HEK293 (cell line): ENCODE results near the gene CDSN.
A peak's percentile ranks its signal among the peaks of the same experiment; 100 is the strongest.

ENCODE experiments used
- CTCF ChIA-PET: fragments of 350-600 bp; formaldehyde crosslinking; extraction: SDS; loops from one replicate; lab custom pipeline; 2021; ENCODE audit warnings: antibody characterized with exemption; lab: Yijun Ruan, JAX
- POLR2A ChIA-PET: fragments of 300-600 bp; formaldehyde crosslinking; extraction: SDS; loops from one replicate; lab custom pipeline; 2020; ENCODE audit warnings: antibody characterized with exemption, inconsistent platforms; lab: Yijun Ruan, JAX
- H3K27ac ChIP-seq: fragments of 200-500 bp; sonication (Bioruptor generic); 2 replicates; pipeline ENCODE4 v1.5.1; 2014; ENCODE audit warnings: low read depth, low read length, control low read depth, inconsistent platforms; ENCODE audit errors: extremely low read depth
- H3K36me3 ChIP-seq, 2 experiments: fragments of 200-500 bp in 1 of 2; sonication (Bioruptor generic) in 1 of 2; 1 replicate in 1 of 2; 2 replicates in 1 of 2; pipeline ENCODE4 v1.5.1; 2014 to 2017; ENCODE audit warnings: inconsistent platforms in 2 of 2, low read length in 2 of 2; ENCODE audit not compliant: control insufficient read depth in 2 of 2, insufficient read depth in 1 of 2
- H3K4me1 ChIP-seq: fragments of 200-500 bp; sonication (Bioruptor generic); 2 replicates; pipeline ENCODE4 v1.5.1; 2014; ENCODE audit warnings: mild to moderate bottlenecking, low read length, inconsistent platforms; ENCODE audit not compliant: control insufficient read depth, insufficient read depth
- H3K4me3 ChIP-seq: 2 replicates; pipeline ENCODE4 v1.5.1; 2011; ENCODE audit warnings: low read depth, mild to moderate bottlenecking, control low read depth, low read length, moderate library complexity
- H3K9me3 ChIP-seq: fragments of 200-500 bp; sonication (Bioruptor generic); 2 replicates; pipeline ENCODE4 v1.5.1; 2014; ENCODE audit warnings: low read depth, low read length, inconsistent platforms; ENCODE audit not compliant: control insufficient read depth, insufficient read depth
- AEBP2 ChIP-seq: fragments of 450-650 bp; formaldehyde crosslinking; IDR thresholded peaks from 2 replicates; pipeline ENCODE4 v1.5.1; 2016; ENCODE audit warnings: missing biosample characterization, missing genetic modification characterization, borderline replicate concordance
- ELK4 ChIP-seq: IDR thresholded peaks from 2 replicates; pipeline ENCODE4 v1.6.1; 2011; ENCODE audit warnings: mild to moderate bottlenecking, low read depth, low read length, borderline replicate concordance
- GLIS1 ChIP-seq: fragments of 450-650 bp; formaldehyde crosslinking; IDR thresholded peaks from 2 replicates; pipeline ENCODE4 v1.5.1; 2016; ENCODE audit warnings: missing biosample characterization, missing genetic modification characterization
- KLF10 ChIP-seq: fragments of 450-650 bp; IDR thresholded peaks from 2 replicates; pipeline ENCODE4 v1.5.1; 2018; ENCODE audit warnings: missing biosample characterization, mild to moderate bottlenecking, missing genetic modification characterization
- OSR2 ChIP-seq: fragments of 450-650 bp; formaldehyde crosslinking; IDR thresholded peaks from 2 replicates; pipeline ENCODE4 v1.5.1; 2016; ENCODE audit warnings: missing biosample characterization, missing genetic modification characterization
- SP2 ChIP-seq: fragments of 450-650 bp; formaldehyde crosslinking; IDR thresholded peaks from 2 replicates; pipeline ENCODE4 v1.5.1; 2016; ENCODE audit warnings: missing biosample characterization, missing genetic modification characterization
- YY1 ChIP-seq: fragments of 450-650 bp; formaldehyde crosslinking; IDR thresholded peaks from 2 replicates; pipeline ENCODE4 v1.5.1; 2018; ENCODE audit warnings: missing biosample characterization, missing genetic modification characterization
- YY2 ChIP-seq: fragments of 450-650 bp; formaldehyde crosslinking; IDR thresholded peaks from 2 replicates; pipeline ENCODE4 v1.5.1; 2016; ENCODE audit warnings: missing biosample characterization, missing genetic modification characterization
- ZBTB1 ChIP-seq: fragments of 450-650 bp; formaldehyde crosslinking; IDR thresholded peaks from 2 replicates; pipeline ENCODE4 v1.5.1; 2016; ENCODE audit warnings: missing biosample characterization, missing genetic modification characterization
- ZBTB21 ChIP-seq: fragments of 450-650 bp; formaldehyde crosslinking; IDR thresholded peaks from 2 replicates; pipeline ENCODE4 v1.5.1; 2017; ENCODE audit warnings: missing biosample characterization, missing genetic modification characterization
- ZBTB6 ChIP-seq: fragments of 450-650 bp; formaldehyde crosslinking; IDR thresholded peaks from 2 replicates; pipeline ENCODE4 v1.5.1; 2017; ENCODE audit warnings: missing biosample characterization, missing genetic modification characterization
- ZNF174 ChIP-seq: fragments of 450-650 bp; formaldehyde crosslinking; IDR thresholded peaks from 2 replicates; pipeline ENCODE4 v1.5.0; 2017; ENCODE audit warnings: missing biosample characterization, mild to moderate bottlenecking, missing genetic modification characterization
- ZNF24 ChIP-seq: fragments of 450-650 bp; formaldehyde crosslinking; IDR thresholded peaks from 2 replicates; pipeline ENCODE4 v1.5.1; 2016; ENCODE audit warnings: missing biosample characterization, missing genetic modification characterization
- ZNF292 ChIP-seq: fragments of 450-650 bp; formaldehyde crosslinking; IDR thresholded peaks from 2 replicates; pipeline ENCODE4 v1.5.1; 2016; ENCODE audit warnings: low read depth, missing biosample characterization, missing genetic modification characterization, borderline replicate concordance
- ZNF311 ChIP-seq: fragments of 450-650 bp; formaldehyde crosslinking; IDR thresholded peaks from 2 replicates; pipeline ENCODE4 v1.5.1; 2017; ENCODE audit warnings: missing biosample characterization, missing genetic modification characterization, borderline replicate concordance
- ZNF398 ChIP-seq: fragments of 450-650 bp; formaldehyde crosslinking; IDR thresholded peaks from 2 replicates; pipeline ENCODE4 v1.5.1; 2017; ENCODE audit warnings: missing biosample characterization, missing genetic modification characterization
- ZNF426 ChIP-seq: fragments of 450-650 bp; formaldehyde crosslinking; IDR thresholded peaks from 2 replicates; pipeline ENCODE4 v1.5.1; 2017; ENCODE audit warnings: missing biosample characterization, missing genetic modification characterization, mild to moderate bottlenecking, inconsistent platforms, moderate library complexity
- ZNF544 ChIP-seq: fragments of 450-650 bp; formaldehyde crosslinking; IDR thresholded peaks from 2 replicates; pipeline ENCODE4 v1.5.0; 2017; ENCODE audit warnings: missing biosample characterization, missing genetic modification characterization
- ZNF549 ChIP-seq: fragments of 450-650 bp; IDR thresholded peaks from 2 replicates; pipeline ENCODE4 v1.5.1; 2018; ENCODE audit warnings: missing biosample characterization, missing genetic modification characterization, mild to moderate bottlenecking, inconsistent platforms, moderate library complexity
- ZNF555 ChIP-seq: fragments of 450-650 bp; formaldehyde crosslinking; conservative IDR thresholded peaks from 2 replicates; pipeline ENCODE4 v1.5.1; 2017; ENCODE audit warnings: missing biosample characterization, mild to moderate bottlenecking, missing genetic modification characterization, inconsistent platforms
- ZNF561 ChIP-seq: fragments of 450-650 bp; IDR thresholded peaks from 2 replicates; pipeline ENCODE4 v1.5.1; 2018; ENCODE audit warnings: missing biosample characterization, missing genetic modification characterization, borderline replicate concordance
- ZNF670 ChIP-seq: fragments of 450-650 bp; formaldehyde crosslinking; IDR thresholded peaks from 2 replicates; pipeline ENCODE4 v1.5.1; 2016; ENCODE audit warnings: missing biosample characterization, missing genetic modification characterization, low read depth
- ZNF704 ChIP-seq: fragments of 450-650 bp; formaldehyde crosslinking; IDR thresholded peaks from 2 replicates; pipeline ENCODE4 v1.5.1; 2016; ENCODE audit warnings: missing biosample characterization, missing genetic modification characterization
- ZNF777 ChIP-seq: fragments of 450-650 bp; formaldehyde crosslinking; IDR thresholded peaks from 2 replicates; pipeline ENCODE4 v1.5.1; 2017; ENCODE audit warnings: missing biosample characterization, missing genetic modification characterization, borderline replicate concordance
- ZSCAN5A ChIP-seq: fragments of 450-650 bp; formaldehyde crosslinking; IDR thresholded peaks from 2 replicates; pipeline ENCODE4 v1.5.1; 2016; ENCODE audit warnings: missing biosample characterization, missing genetic modification characterization

CDSN gene

GRCh38 chr6:31116661-31117385 is 3.4 kb downstream of the CDSN start:
- Histone ChIP-seq H3K36me3 (no peaks in the 10 kb centered on the region), H3K4me3 (no peak overlapping the region), H3K9me3 (no peaks in the 10 kb centered on the region), H3K27ac (no peak overlapping the region), H3K4me1 (peaks cover 7% of the 10 kb centered on the region)
- POLR2A ChIA-PET = interaction anchor here (1.0 kb wide), 1 partner anchor 14 kb away, joined by 3 read pairs; no protein-coding TSS in a partner anchor
- CTCF ChIA-PET = interaction anchor here (0.5 to 8.3 kb wide), 13 partner anchors 10 to 989 kb away, joined by 3 to 60 read pairs (median 3); no protein-coding TSS in a partner anchor
- TF ChIP-seq ZNF398 (tag by site-specific recombination) (no peak), SP2 (no peak), ZSCAN5A (tag by site-specific recombination) (no peak), OSR2 (tag by site-specific recombination) (peak; percentile 66), ZNF544 (tag by site-specific recombination) (no peak), ZNF777 (tag by site-specific recombination) (no peak), ZNF292 (tag by site-specific recombination) (no peak), ZNF174 (tag by site-specific recombination) (no peak), GLIS1 (tag by site-specific recombination) (no peak), ZNF704 (tag by site-specific recombination) (no peak), ZBTB6 (tag by site-specific recombination) (0 out of 2 replicates have a peak, but pooled peaks have one; percentile 25), ZNF426 (tag by site-specific recombination) (no peak)

GRCh38 chr6:31115941-31116560 is 4.2 kb downstream of the CDSN start:
- no peak overlapping the region for H3K27ac ChIP-seq
- peaks cover 7% of the 10 kb centered on the region for H3K4me1 ChIP-seq
- no peaks in the 10 kb centered on the region for H3K9me3 ChIP-seq
- ChIA-PET POLR2A (interaction anchor here (1.0 kb wide), 1 partner anchor 14 kb away, joined by 3 read pairs; no protein-coding TSS in a partner anchor), CTCF (interaction anchor here (0.5 to 8.3 kb wide), 13 partner anchors 11 to 294 kb away, joined by 3 to 60 read pairs (median 3); no protein-coding TSS in a partner anchor)
- no peak overlapping the region for H3K4me3 ChIP-seq
- H3K36me3 ChIP-seq = no peaks in the 10 kb centered on the region
- TF ChIP-seq ZNF555 (tag by site-specific recombination) = no peak
- TF ChIP-seq ZBTB21 (tag by site-specific recombination) = no peak
- no peak for TF ChIP-seq ZBTB1 (tag by site-specific recombination)
- no peak for TF ChIP-seq ELK4
- TF ChIP-seq AEBP2 (tag by site-specific recombination) = no peak
- no peak for TF ChIP-seq KLF10 (tag by site-specific recombination)
- no peak for TF ChIP-seq YY2 (tag by site-specific recombination)
- no peak for TF ChIP-seq ZNF311
- no peak for TF ChIP-seq ZNF24 (tag by site-specific recombination)
- TF ChIP-seq ZNF670 = no peak
- no peak for TF ChIP-seq ZNF549
- no peak for TF ChIP-seq ZNF561 (tag by site-specific recombination)
- no peak for TF ChIP-seq YY1 (tag by site-specific recombination)
